Fibroblast of upper back skin (primary cell): ENCODE data around the gene BACE2.
"Not testable (repeated sequence)": the region's sequence is repeated elsewhere in the genome, so short reads cannot be mapped to it uniquely, and the experiment has no call there.

Source experiments
- DNase-seq: peaks from one replicate; pipeline ENCODE4 v3.0.0-alpha.2; 2013

The BACE2 gene

DNA sequence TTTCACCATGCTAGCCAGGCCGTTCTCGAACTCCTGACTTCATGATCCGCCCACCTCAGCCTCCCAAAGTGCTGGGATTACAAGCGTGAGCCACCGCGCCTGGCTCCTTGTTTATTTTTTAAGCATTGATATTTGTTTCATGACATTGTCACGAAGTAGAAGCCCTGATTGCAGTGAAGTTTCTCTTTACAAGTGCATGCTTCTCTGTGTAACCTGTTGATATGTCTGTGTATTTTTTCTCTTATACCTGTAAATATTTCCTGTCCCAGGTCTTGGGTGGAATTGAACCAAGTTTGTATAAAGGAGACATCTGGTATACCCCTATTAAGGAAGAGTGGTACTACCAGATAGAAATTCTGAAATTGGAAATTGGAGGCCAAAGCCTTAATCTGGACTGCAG, 75.1 kb downstream of the BACE2 start:
- no peak for DNase-seq

DNA sequence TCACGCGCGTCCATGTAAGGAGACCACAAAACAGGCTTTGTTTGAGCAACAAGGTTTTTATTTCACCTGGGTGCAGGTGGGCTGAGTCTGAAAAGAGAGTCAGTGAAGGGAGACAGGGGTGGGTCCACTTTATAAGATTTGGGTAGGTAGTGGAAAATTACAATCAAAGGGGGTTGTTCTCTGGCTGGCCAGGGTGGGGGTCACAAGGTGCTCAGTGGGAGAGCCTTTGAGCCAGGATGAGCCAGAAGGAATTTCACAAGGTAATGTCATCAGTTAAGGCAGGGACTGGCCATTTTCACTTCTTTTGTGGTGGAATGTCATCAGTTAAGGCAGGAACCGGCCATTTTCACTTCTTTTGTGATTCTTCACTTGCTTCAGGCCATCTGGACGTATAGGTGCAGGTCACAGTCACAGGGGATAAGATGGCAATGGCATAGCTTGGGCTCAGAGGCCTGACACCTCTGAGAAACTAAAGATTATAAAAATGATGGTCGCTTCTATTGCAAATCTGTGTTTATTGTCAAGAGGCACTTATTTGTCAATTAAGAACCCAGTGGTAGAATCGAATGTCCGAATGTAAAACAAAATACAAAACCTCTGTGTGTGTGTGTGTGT, 76.4 kb downstream of the BACE2 start:
- not testable (repeated sequence) for DNase-seq

DNA sequence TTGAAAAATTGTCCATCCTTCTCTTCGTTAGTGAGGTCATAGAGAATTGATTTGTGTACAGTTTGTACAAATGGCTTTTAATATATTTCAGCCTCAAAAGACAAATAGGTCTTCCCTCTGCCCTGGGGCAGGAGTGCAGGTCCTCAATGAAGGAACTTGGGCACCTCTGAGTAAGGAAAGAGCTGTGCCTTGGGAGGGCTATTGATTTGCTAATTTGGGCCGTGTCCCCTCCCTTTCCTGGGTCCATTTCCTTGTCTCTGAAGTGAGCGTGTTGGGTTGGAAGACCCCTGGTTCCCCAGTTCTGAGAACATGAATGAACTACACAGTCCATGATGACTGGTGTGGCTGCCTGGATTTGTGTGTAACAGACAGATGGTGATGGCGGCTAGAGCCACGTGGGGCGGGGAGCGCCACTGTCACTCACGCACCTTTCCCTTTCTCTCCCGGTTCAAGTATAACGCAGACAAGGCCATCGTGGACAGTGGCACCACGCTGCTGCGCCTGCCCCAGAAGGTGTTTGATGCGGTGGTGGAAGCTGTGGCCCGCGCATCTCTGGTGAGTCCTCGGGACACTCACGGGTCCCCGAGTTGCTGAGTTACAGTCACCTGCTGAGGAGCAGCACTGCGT, 77.7 kb downstream of the BACE2 start:
- no peak for DNase-seq

DNA sequence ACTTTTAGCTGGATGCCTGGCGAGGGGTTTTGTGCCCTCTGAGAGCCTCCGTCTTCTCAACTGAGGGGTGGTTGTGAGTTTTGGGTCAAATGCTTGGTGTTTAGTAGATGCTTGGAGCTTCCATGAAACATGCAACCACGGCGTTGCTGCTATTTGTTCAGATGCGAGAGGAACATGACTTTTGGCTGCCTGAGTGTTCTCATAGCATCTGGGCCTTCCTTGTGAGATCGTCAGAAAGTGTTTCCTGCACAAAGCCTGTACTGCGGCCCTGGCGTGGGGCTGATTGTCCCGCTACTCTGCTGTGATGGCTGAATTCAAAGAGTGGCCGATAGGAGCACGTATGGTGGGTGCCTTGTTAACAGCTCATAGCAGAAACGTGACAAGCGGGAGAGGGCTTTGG, 78.8 kb downstream of the BACE2 start:
- DNase-seq: no peak

DNA sequence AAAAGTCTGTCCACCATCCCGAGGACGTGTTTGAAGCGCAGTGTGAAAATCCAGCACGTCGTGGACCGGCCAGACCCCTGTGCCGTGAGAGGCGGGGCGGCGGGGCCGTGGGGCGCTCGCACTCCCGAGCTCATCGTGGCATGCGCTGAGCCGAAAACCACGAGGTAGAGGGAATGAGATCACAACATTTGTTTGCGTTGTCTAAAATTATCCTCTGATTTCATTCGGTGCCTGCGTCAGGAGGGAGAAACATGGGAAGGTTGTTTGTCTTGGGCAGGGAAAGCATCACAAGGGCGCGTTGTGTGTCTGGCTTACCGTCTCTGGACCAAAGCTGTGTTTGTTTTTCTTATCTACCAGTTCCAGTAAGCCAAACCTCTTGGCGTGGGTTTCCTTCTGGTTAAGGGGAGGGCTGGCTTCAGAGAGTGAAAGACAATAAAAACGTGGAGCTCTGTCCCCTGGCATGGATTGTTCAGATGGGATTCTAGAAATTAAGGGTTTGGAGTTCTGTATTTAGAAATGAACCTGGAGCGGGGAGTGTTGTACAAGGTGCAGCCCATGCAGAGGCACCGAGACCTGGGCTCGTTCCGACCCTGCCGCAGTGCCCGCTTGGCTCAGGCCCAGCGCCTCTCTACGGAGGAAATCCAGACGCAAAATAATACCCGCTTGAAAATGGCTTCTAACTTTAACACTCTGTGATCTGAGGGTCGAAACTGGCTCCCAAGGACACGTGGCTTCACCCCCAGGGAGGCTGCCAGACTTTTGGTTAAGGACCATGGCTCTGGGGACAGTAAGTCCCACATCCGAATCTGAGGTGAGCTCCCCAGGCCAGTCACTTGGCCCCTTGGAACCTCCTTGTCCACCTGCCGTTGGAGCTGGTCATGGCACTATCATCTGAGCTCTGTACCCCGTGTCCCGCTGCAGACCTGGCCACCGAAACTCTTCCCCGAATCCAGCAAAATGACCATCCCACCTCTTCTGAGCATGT, 79.9 kb downstream of the BACE2 start:
- DNase-seq: no peak

DNA sequence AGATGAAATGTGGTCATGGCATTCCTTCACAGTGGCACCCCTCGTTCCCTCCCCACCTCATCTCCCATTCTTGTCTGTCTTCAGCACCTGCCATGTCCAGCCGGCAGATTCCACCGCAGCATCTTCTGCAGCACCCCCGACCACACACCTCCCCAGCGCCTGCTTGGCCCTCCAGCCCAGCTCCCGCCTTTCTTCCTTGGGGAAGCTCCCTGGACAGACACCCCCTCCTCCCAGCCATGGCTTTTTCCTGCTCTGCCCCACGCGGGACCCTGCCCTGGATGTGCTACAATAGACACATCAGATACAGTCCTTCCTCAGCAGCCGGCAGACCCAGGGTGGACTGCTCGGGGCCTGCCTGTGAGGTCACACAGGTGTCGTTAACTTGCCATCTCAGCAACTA, 81.5 kb downstream of the BACE2 start:
- DNase-seq: no peak

DNA sequence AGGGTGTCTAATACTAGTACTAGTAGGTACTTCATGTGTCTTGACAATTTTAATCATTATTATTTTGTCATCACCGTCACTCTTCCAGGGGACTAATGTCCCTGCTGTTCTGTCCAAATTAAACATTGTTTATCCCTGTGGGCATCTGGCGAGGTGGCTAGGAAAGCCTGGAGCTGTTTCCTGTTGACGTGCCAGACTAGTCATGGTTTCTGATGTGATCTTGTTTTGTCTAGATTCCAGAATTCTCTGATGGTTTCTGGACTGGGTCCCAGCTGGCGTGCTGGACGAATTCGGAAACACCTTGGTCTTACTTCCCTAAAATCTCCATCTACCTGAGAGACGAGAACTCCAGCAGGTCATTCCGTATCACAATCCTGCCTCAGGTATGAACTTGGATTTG, 82.6 kb downstream of the BACE2 start:
- DNase-seq: no peak

DNA sequence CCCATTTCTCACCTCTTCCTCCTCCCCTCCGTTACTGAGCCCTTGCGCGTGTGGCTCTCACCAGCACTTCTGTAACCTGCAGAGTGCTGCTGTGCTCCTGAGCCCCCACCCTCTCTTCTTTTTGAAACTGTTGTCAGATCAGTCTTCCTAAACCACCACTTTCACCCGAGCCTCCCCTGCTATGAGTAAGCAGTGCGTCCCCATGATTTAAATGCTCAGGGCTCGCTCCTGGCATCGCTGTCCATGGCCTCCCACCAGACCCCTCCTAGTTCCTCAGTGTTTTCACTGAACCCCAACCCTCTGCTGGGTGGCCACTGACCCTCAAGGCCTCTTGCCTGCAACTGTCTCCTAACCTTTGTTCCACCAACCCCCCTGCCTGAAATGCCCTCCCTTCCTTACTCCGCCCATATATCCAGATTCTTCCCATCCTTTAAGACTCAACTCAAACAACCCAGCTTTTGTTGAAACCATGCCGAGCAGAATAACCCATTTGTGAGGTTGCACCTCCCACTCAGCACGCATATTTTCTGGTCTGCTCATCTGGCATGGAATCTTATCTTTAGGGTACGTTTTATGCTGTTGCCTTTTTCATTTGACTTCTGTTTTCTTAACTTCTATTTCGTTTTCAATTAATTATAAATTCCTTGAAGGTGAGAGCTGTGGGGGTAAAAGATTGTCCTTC, 84.1 kb downstream of the BACE2 start:
- peak; percentile 34 for DNase-seq

DNA sequence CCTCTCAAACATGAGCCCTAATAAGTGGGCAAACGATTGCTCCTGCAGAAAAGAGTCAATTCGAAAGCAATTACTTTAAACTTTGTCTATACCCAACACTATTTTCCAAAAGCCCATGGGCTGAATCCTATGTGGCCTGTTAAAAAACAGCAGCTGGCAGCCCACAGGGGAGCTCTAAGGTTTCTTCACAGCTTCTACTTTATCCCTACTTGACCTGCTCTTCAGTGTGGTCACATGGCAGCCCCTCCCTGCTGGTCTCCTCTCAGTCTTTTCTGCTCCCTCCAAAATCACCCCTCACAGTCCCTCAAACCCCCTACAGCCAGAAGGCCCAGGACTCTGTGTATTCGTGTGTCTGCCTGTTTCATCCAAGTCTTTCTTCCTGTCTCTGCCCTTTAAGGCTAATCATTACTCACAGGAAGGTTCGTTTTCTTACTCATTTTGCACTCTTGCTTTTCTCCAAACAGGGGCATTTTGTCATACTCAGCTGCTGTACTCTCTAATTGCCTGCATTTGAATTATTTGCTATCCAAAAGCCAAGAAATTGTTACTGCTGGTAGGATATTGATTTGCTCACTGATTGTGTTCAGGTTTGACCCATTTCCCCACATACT, 86.2 kb downstream of the BACE2 start:
- no peak for DNase-seq

DNA sequence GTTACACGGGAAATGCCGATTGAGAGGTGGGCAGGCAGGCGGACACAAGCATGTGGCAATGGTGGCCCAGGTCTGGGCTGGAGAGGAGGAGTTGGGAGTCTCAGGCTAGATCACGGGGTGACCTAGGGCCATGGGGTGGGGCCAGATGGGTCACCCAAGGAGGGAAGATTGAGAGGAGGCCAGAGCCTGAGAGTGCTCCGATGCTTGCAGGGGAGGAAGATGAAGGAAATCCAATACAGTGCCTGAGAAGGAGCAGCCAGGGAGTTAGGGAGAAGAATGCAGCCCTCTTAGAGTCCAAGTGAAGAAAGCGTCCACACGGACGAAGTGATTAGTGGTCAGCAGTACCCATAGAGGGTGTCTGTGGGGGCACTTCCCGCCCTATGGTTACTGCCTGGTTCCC, 87.2 kb downstream of the BACE2 start:
- DNase-seq: no peak

DNA sequence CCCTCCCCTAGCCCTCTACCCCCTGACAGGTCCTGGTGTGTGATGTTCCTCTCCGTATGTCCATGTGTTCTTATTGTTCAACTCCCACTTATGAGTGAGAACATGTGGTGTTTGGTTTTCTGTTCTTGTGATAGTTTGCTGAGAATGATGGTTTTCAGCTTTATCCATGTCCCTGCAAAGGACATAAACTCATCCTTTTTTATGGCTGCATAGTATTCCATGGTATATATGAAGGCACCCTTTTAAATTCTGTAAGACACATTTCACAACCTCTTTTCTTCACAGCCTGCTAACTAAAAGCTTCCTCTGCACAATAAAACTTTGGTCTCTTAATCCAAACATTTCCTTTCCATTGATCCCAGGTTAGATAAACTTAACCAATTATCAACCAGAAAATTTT, 88.3 kb downstream of the BACE2 start:
- DNase-seq: not testable (repeated sequence)

DNA sequence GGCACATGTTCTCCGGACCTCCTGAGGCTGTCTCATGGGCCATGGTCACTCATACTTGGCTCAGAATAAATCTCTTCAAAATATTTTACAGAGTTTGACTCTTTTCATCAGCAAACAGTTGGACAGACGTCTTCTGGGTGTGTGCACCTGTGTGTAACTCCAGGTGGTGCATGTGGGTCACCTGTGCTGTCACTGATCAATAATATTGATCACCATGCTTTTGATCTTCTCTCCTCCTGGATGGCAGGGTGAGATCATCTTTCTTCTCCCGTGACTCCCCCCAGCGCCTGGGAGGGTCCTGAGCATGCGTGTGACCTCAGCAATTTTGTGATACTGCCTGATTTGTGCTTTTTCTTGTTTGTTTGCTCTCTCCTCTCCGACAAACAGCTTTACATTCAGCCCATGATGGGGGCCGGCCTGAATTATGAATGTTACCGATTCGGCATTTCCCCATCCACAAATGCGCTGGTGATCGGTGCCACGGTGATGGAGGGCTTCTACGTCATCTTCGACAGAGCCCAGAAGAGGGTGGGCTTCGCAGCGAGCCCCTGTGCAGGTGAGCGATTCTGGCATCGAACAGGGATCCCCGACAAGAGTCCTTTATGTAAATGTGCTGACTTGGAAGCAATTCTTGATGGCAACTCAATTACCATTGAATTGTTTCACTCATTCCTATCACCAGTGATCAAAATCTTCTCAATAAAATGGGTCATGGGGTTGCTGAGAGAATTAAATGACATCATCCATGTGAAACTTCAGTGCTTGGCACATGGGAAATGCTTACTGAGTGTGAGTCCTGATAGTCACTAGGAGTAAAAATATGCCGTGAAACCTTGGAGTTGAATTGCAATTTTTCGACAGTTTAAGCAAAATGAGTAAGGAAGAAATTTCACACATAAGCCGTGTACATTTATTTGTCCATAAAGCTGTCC, 89.1 kb downstream of the BACE2 start:
- no peak for DNase-seq

DNA sequence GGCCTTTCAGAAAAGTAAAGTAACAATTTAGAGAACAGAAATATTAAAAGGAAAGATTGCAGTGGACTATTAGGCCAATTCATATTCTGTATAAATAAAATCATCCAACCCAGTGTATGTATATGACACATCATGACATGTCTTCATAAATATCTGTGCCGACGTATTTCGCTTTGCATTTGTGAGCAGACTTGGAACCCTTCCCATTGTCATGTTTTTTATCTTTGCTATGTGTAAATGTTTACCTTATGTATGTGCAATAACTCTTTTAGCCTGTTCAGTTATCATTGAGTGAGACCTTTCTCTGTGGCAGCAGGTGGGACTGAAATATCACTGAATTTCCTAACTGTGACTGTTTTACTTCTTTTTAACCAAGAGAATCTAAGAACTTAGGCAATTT, 90.7 kb downstream of the BACE2 start:
- peak; percentile 14 for DNase-seq

DNA sequence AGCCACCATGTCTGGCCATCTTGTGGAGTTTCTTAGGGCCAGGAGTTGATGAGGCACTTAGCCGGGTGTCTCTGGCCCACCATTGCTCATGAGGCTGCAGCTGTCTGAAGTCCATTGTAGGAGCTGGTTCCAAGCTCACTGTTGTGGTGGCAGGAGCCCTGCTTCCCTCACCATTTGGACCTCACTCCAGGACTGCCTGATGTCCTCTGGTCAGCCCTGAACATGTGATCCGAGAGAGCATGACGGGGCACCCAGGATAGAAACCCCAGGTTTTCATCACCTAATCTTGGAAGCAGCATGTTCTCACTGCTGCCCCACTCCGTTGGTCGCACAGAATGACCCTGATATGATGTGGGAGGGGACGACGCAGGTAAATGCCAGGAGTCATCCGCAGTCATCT, 92.5 kb downstream of the BACE2 start:
- DNase-seq: no peak

DNA sequence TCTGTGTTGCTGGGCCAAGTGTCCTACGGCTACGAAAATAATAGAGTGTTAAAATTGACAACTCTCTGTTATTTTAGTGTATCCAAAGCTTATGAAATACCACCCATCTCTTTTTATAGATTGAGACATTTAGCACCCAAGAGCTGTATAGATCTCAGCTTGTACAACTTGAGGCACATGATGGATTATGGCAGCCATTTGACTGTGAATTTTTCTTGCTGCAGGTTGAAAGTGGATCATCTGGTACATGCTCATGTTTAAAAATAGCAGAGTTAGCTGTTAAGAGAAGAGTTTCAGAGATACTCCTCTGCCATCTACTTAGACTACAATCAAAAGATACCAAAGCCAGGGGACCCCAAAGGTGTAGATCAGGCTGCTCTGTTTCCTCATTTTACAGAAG, 99.4 kb downstream of the BACE2 start:
- DNase-seq: no peak

DNA sequence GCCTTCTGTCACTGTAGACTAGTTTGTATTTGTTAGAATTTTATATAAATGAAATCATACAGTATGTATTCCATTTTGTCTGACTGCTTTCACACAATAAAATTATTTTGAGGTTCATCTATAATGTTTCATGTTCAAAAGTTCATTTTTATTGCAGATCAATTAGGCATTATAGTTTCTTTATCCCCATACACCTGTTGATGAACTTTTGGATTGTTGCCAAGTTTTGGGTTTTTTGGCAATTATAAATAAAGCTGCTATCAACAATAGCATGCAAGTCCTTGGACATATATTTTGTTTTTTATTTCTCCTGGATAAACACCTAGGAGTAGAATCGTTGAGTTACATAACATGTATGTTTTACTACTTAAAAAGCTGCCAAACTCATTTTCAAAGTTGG, 101.6 kb downstream of the BACE2 start:
- DNase-seq: no peak

DNA sequence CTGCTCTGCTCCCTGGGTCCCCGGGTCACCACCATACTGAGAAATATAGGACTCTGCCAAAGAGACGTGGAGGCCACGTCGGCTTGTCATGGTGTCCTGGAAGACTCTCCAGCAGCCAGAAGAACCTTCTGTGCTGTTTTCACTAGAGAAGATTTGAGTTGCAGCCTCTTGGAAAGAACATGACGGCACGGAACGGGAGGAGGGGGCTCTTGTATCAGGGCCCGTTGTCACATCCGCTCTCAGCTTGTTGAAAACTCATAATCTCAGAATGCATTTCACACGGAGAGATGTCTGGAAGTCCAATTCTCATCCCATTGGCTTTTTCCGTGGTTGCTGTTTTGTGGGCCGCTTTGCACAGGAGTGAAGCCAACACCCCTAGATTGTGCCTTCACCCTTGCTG, 109.2 kb downstream of the BACE2 start:
- no peak for DNase-seq

DNA sequence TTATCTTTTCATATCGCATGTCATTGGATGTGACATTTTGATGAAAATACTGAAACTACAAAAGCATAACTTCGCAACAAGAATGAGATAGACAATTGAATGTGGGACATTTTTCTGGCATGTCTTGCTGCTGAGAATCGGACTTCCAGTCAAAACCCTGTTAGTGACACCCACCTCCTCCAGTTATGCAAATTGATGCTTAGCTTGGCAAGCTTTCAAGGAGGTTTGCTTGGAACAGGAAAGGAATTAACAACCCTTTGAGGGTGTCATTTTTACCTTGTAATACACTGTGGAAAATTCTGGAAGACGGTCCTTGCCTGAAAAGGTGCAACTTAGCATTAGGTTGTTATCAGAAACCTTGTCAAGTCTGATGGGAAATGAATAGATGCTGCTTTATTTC, 109.9 kb downstream of the BACE2 start:
- DNase-seq: no peak

DNA sequence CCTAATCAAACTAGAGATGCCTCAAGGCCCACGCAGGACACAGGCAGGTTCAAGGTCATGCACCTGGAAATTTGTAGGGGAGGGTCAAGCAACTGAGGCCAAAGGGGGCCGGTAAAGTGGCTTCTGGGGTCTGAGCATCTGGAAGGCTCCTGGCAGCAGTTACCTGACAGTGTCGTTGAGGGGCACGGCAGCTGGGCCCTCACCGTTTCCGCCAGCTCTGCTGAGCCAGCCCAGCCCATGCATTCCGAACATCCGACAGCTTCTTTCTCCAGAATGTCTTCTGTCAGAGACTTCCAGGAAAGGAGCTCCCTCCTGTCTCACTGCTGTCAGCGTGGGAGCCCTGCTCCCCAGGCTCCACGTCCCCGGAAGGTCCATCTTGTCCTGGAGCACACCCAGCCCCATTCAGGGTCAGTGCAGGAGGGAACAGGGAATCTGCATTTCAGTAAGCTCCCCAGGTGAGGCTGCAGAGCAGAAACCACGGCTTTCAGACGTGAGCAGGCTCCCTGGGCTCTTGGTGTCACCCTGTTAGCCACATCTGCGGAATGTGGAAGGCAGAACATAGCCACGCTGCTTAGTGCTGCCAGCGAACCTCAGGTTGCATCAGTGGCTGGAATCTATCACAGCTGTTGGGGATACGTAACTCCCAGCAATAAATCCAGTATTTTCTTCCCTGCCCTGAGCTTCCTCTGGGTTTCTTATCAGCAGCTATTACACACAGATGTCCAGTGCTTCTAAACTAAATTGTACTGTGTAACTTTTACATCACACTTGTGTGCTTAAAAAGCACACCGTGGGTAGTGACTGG, 112.4 kb downstream of the BACE2 start:
- peak; percentile 85 for DNase-seq

DNA sequence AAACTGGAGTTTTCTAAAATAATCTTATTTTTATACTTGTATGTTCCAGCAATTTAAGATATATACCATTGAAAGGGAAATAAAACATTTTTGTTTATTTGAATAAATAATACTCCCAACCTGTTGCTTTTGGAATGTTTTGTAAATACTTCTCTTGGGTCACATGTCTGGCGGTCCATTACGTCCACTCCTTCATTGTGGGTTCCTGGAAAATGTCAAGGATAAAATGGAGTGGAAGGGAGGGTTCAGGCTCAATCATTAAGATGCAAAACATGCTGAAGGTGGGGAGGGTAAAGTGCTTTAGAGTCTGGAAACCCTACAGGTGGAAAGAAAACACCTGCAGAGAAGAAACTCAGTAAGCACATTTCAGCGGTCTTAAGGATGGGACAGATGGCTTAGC, 114.5 kb downstream of the BACE2 start:
- no peak for DNase-seq
